GM18858 (cell line): ENCODE results near the gene ABR.
"Not testable (repeated sequence)": the region's sequence is repeated elsewhere in the genome, so short reads cannot be mapped to it uniquely, and the experiment has no call there.

Experiments
- ATAC-seq: cut with Tn5 transposase; IDR thresholded peaks from one replicate; pipeline ENCODE4 v1.9.1; 2021; ENCODE audit not compliant: unreplicated experiment

The ABR gene

DNA sequence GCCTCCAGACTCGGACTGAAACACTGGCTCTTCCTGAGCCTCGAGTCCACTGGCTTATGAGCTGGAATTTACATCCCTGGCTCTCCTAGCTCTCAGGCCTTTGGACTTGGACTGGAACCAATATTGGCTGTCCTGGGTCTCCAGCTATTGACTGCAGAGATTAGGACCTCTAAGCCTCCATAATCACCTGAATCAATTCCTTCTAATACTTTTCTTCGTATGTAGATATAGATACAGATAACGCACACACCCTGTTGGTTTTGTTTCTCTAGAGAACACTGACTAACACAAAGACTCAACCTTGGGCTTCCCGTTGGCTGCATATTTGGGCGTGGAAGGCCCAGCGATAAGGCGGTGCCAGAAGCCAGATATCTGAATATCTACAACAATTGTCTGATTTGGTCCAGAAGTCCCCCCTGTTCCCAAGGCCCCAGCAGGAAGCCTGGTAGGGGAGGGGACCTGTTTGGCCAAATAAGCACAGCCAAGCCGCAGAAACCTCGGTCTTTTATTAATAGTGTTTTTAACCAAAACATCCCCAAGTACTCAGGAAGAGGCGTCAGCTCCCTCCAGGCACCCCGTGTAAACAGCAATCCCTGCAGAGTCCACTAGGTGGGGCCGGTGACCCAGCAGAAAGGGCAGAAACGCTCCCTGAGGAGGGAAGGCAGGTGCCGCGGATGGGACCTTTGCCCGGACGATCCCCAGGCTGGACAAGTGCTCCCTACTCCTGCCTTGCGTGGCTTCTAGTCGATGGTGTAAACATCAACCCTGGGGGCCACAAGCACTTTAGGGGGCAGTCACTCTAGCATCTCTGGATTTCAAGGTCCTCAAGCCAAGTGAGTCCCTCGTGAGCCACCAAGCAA, 57.0 kb downstream of the ABR start:
- ATAC-seq: no peak

DNA sequence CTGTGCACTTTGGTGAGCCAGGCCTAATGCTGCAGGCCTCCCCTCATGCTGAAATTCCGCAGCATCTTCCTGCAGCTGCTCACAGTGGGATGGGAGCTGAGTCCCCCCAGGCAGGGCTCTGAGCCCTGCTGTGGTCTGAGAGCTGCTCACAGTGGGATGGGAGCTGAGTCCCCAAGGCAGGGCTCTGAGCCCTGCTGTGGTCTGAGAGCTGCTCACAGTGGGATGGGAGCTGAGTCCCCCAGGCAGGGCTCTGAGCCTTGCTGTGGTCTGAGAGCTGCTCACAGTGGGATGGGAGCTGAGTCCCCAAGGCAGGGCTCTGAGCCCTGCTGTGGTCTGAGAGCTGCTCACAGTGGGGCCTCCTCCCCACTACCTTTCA, 58.4 kb downstream of the ABR start:
- ATAC-seq: not testable (repeated sequence)

- no peak for ATAC-seq
These were observed 59.0 kb downstream of the ABR start for GRCh38 chr17:1120596-1121441.

DNA sequence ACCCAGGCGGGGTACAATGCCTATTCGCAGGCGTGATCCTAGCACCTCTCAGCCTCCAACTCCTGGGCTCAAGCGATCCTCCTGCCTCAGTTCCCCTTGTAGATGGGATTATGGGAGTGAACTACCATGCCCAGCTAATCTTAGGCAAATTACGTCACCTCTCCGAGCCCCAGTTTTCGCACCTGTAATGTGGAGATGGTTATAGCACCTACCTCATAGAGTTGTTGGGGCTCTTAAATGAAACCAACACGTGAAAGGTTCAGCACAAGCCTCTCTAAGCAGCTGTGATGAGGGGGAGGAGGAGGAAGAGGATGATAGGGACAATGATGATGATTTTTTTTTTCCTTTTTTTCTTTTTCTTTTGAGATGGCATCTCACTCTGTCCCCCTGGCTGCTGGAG, 59.9 kb downstream of the ABR start:
- no peak for ATAC-seq

- ATAC-seq: no peak
These were observed 63.2 kb downstream of the ABR start for GRCh38 chr17:1116602-1117001.

- ATAC-seq: no peak
These were observed 66.9 kb downstream of the ABR start for GRCh38 chr17:1112875-1113274.

DNA sequence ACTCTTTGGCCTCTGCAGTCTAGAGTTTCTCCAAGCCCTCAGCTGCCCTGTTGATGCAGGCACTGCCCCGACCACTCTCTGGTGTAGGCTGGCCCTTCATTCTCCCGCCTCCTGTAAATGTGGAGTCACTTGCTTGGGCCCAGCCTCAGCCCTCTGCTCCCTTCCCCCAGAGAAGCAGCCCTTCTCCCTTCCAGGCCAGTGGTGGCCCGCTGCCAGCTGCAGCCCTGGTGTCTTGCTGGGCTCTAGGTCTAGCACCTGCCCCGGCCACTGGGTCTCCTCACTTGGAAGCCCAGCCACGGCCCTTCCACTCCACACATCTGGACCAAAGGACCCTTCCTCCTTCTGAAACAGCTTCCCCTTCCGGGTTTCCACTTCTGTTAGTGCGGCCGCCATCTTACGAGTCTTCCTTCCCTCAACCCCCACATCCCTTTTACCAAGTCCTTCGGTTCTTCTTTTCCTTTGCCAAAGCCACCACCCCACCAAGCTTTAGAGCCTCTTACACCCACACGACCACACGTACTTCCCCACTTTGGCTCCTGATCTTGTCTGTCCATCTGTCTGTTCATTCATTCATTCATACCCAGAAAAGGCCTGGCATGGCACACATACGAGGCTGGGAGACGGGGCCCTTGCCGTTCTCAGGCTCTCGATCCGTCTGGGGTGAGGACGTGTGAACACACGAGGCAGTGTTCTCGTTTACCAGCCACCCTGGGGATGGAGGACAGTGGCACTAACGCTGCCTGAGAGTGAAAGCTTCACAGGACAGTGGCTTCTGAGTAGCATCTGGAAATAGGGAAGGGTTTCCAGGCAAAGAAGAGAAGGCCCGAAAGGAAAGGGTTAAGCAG, 68.0 kb downstream of the ABR start:
- ATAC-seq: no peak

- no peak for ATAC-seq
These were observed 68.8 kb downstream of the ABR start for GRCh38 chr17:1110862-1111598.

- ATAC-seq: no peak
These were observed 69.3 kb downstream of the ABR start for GRCh38 chr17:1110541-1110861.

DNA sequence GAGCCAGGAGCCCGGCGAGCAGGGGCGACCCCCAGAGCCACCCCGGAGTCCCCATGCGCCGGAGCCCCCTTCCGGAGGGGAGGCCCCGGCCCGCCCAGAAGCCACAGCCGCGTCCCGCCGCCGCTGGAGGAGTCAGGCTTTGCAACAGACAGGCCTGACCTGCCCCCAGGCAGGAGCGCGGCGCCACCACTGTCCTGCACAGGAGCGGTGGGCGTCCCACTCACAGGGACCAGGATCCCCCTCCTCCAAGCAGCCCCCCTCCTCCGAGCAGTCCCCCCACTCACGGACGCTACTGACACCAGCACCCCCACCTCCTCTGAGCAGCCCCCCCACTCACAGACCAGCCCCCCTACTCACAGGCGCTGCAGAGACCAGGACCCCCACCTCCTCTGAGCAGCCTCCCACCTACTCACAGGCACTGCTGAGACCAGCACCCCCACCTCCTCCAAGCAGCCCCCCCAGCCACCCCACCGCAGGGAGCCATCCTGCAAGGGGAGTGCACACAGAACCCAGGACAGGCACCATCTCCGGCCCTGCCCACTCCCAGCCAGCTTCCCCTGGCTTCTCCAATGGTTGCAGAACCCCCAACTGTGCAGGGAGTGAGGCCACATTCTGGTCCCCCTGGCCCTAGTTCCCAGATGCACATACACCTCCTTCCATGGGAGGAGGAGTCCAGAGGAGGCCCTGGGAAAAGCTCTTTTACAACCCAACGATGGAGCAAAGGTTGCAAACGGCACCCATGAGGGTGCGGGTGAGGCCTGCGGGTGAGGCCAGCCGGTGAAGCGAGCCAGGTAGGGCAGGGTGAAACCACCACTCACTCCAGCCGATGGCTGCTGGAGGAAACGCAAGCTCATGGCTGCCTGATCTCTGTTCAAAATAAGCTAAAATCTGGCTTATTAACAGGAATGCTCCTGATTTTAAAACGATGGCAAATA, 69.9 kb downstream of the ABR start:
- ATAC-seq: no peak

DNA sequence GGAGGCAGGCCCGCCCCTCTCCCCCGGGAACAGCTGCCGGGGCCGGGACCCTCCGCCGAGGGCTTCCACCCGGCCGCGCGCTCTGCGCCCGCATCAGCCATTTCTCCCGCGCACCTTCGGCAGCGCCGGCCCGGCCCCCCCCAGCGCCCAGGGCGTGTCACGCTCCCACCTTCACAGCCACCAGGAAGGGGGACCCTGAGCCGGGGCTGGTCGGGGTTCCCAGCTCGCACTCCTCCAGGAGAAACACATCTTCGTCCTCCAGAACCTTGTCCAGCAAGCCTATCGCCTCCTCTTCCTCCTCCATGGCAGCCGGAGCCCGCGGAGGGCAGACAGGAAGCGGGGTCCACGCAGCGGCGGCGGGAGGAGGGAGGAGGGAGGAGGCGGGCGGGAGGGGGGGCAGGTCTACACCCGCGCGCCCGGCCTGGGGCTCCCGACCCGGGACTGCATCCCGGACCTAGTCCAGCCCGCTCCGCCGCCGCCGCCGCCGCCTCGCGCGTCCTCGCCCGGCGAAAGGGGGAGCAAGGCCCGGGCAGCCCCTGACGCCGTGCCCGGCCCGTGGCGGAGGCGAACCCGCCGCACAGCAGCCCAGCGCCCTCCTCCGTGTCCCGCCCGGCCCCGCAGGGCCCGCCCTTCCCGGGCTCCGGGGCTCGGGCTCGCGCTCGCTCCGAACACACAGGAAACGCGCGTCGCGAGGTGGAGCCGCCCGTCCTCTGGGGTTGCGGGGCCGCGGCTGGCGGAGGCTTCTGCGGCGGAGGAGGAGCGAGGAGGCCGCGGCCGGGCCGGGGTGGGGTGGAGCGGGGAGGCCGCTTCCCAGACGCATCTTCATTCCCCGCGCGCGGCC, 70.8 kb downstream of the ABR start:
- no peak for ATAC-seq

- ATAC-seq: no peak
These were observed 71.4 kb downstream of the ABR start for GRCh38 chr17:1108478-1108764.

DNA sequence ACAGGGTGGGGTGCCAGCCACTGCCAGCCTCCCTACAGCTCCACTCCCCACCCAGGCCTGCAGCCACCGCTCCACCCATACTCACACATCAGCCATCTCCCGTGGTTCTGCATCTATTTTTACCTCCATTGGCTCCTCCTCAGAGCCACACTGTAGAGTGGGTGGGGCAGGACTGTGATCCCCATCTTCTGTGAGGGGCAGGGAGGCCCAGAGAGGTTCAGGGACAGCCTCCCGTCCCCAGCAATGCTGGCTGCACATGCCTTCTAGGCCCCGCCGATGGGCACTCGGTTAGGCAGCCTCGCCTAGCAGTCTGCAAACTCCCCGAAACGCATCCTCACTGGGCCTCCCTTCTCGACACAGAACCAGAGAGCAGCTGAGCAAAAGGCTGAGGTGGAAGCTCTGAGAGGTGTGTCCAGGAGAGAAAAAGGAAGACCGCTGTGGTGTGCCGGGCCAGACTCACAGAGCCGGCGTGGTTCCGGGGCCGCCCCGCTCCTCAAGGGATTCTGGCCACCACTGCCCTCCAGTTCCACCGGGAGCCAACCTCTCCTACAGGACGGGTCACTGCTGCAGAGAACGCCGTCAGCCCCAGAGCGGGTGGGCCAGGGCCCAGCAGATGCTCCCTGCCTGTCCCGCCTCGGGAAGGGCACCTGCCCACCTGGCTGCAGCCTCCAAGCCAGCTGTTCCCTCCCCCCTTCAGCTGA, 71.9 kb downstream of the ABR start:
- no peak for ATAC-seq

GRCh38 chr17:1107083-1107776, 72.6 kb downstream of the ABR start:
- no peak for ATAC-seq

GRCh38 chr17:1104222-1104621, 75.6 kb downstream of the ABR start:
- no peak for ATAC-seq

- ATAC-seq: no peak
These were observed 79.4 kb downstream of the ABR start for GRCh38 chr17:1100382-1100781.

DNA sequence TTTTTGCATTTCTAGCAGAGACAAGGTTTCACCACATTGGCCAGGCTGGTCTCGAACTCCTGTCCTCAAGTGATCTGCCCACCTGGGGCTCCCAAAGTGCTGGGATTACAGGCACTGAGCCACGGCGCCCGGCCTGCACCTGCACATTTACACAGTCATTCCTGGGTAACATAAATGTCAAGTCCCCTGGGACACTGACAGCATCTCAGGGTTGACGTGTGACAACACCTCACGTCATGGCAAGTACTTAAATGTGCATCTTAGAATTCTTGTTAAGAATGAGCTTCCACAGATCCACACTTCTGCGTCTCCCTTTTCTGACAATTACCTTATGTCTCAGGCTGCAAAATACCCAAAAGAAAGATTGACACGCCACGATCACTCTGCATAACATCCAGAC, 80.5 kb downstream of the ABR start:
- ATAC-seq: no peak
